Activated naive CD4-positive, alpha-beta T cell treated with anti-CD3 and anti-CD28 coated beads, Interleukin-2, amount 50 U/mL, for 16 hours (primary cell): ENCODE results near the gene IL17REL.
"Not testable (repeated sequence)": the region's sequence is repeated elsewhere in the genome, so short reads cannot be mapped to it uniquely, and the experiment has no call there.

Source experiments
- DNase-seq: peaks from one replicate; pipeline ENCODE4 v3.0.0-alpha.2; 2020

Gene IL17REL

GRCh38 chr22:49983148-49984042, 29.2 kb downstream of the IL17REL start:
- DNase-seq, result peak; percentile 35

- DNase-seq, result not testable (repeated sequence)
Measured at GRCh38 chr22:49981799-49982198, 30.8 kb downstream of the IL17REL start.

GRCh38 chr22:49979587-49980264, 32.8 kb downstream of the IL17REL start:
- DNase-seq, result peak; percentile 44

DNA sequence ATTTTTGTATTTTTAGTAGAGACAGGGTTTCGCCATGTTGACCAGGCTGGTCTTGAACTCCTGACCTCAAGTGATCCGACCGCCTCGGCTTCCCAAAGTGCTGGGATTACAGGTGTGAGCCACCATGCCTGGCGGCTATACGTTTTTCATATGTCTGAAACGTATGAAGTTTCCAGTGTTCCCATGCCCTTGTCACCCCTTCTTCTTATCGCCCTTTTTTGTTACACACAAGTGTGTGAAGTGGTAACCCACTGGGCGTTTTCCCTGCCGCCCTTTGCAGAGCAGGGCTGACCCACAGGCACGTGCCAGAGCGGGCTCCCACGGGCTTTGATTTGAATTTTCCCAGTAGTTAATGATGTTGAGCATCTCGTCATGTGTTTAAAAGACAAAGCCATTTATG, 35.0 kb downstream of the IL17REL start:
- DNase-seq, result no peak

GRCh38 chr22:49976439-49977175, 36.0 kb downstream of the IL17REL start:
- DNase-seq, result peak; percentile 67

- DNase-seq, result peak; percentile 59
Measured at GRCh38 chr22:49975543-49976389, 36.8 kb downstream of the IL17REL start.

- DNase-seq, result no peak
Measured at GRCh38 chr22:49973018-49973961, 39.3 kb downstream of the IL17REL start.

DNA sequence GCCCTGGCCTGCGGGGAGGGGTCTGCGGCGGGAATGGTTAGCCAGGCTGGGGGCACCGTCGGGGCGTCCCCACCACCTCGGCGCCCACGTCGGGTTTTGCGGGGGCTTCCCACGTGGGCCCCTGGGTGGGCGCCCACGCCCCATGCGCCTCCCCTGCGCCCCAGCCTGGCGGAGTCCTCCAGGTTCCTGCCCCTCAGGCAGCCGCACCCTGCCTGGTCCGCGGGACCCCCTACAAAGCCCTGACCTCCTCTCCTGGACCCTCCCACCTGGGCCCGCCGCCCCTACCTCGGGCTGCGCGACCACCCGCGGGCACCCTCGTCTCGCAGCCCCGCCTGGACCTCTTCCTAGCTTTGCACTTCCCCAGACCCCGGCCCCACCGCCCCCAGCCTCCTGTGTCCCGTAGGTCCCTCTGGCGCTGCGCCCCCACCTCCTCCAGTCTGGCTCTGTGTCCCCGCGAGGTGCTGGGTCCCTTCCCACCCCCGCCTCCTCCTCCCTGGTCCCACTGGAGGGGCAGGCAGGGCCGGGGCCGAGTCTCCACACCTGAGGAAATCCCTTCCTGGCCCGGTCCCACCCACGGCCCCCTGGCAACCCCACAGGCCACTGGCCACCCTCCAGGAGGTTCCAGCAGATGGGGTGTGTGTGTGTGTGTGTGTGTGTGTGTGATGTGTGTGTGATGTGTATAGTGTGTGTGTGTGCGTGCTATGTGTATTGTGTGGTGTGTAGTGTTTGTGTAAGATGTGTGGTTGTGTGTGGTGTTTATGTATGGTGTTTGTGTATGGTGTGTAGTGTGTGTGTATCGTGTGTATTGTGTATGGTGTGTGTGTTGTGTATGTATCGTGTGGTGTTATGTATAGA, 40.2 kb downstream of the IL17REL start:
- DNase-seq, result peak; percentile 20

DNA sequence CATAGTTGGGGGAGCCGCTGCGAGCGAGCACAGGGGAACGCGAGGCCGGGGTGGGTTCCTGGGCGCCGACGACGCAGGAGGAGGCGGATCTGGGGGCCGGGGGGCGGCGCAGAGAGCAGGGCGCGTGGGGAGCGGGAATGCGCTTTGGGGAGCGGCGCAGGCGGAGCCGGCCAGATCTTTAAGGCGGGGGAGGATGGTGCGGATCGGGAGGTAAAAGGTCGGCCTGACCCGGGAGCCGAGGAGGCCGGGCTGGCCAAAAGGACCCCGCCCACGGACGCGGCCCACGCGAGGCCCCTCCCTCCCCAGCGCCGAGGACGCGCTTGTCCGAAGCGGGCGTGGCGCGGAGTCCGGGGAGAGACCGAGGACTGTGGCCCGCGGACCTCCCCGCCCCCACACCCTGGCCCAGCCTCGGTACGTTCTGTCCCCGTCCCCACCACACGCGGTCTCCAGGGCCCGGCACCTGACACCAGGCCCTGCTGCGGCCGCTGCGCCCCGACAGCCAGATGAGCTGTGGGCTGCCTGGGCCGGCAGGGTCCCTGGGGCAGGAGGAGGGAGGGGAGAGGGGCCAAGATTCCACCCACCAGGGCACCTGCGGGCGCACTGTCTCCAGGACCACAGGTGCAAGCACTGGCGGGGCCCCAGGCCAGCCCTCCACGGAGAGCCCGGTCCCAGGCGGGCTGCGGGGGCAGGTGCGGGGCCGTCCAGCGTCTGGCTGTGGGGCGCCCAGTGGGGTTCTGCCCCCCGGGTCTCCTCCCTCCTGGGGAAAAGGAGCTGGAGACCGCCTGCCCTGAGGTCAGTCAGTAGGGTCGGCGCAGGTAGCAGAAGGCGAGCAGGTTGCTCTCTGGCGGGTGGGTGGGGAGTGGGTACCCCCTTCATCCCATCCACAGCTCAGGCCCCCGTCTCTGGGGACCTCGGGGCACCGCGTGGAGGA, 41.1 kb downstream of the IL17REL start:
- peak; percentile 82 for DNase-seq

- DNase-seq, result peak; percentile 97
Measured at GRCh38 chr22:49970528-49971231, 41.9 kb downstream of the IL17REL start.

- peak; percentile 12 for DNase-seq
Measured at GRCh38 chr22:49969751-49970527, 42.6 kb downstream of the IL17REL start.

- peak; percentile 18 for DNase-seq
Measured at GRCh38 chr22:49968831-49969661, 43.5 kb downstream of the IL17REL start.

GRCh38 chr22:49968313-49968830, 44.2 kb downstream of the IL17REL start:
- DNase-seq, result peak; percentile 11

- peak; percentile 13 for DNase-seq
Measured at GRCh38 chr22:49967706-49968208, 44.8 kb downstream of the IL17REL start.

- peak; percentile 17 for DNase-seq
Measured at GRCh38 chr22:49966774-49967705, 45.5 kb downstream of the IL17REL start.
